DMS79 treated with DMSO at 0.1 percent for 48 hours (cell line): ENCODE results near the gene ARL4C.
A peak's percentile ranks its signal among the peaks of the same experiment; 100 is the strongest.
"Not testable (repeated sequence)": the region's sequence is repeated elsewhere in the genome, so short reads cannot be mapped to it uniquely, and the experiment has no call there.

ENCODE experiments used
- DNase-seq: peaks from one replicate; lab custom pipeline; 2025; lab: John Stamatoyannopoulos, UW

The ARL4C gene

GRCh38 chr2:234476766-234477165 is 20.1 kb downstream of the ARL4C start:
- DNase-seq = no peak

- no peak for DNase-seq
These were observed 22.2 kb downstream of the ARL4C start for GRCh38 chr2:234474654-234475053.

GRCh38 chr2:234472155-234472554 is 24.7 kb downstream of the ARL4C start:
- DNase-seq = peak; percentile 17

- DNase-seq = no peak
These were observed 26.9 kb downstream of the ARL4C start for GRCh38 chr2:234469972-234470371.

- DNase-seq = no peak
These were observed 27.5 kb downstream of the ARL4C start for GRCh38 chr2:234469251-234469845.

GRCh38 chr2:234468503-234468902 is 28.4 kb downstream of the ARL4C start:
- DNase-seq = no peak

GRCh38 chr2:234467289-234467688 is 29.6 kb downstream of the ARL4C start:
- DNase-seq = no peak

- no peak for DNase-seq
These were observed 32.6 kb downstream of the ARL4C start for GRCh38 chr2:234464291-234464645.

GRCh38 chr2:234463626-234464290 is 33.1 kb downstream of the ARL4C start:
- peak; percentile 79 for DNase-seq

GRCh38 chr2:234462218-234462992 is 34.5 kb downstream of the ARL4C start:
- DNase-seq = no peak

GRCh38 chr2:234459401-234460009 is 37.4 kb downstream of the ARL4C start:
- peak; percentile 50 for DNase-seq

GRCh38 chr2:234458466-234458865 is 38.4 kb downstream of the ARL4C start:
- no peak for DNase-seq

- DNase-seq = no peak
These were observed 39.5 kb downstream of the ARL4C start for GRCh38 chr2:234457421-234457820.

- DNase-seq = not testable (repeated sequence)
These were observed 41.6 kb downstream of the ARL4C start for GRCh38 chr2:234455246-234455645.

- DNase-seq = no peak
These were observed 42.4 kb downstream of the ARL4C start for GRCh38 chr2:234454433-234454832.

GRCh38 chr2:234453216-234453615 is 43.7 kb downstream of the ARL4C start:
- DNase-seq = no peak

- DNase-seq = no peak
These were observed 44.8 kb downstream of the ARL4C start for GRCh38 chr2:234451852-234452625.

- no peak for DNase-seq
These were observed 45.6 kb downstream of the ARL4C start for GRCh38 chr2:234451242-234451641.

GRCh38 chr2:234450431-234451124 is 46.3 kb downstream of the ARL4C start:
- no peak for DNase-seq

- no peak for DNase-seq
These were observed 48.2 kb downstream of the ARL4C start for GRCh38 chr2:234448506-234449184.

GRCh38 chr2:234447963-234448362 is 48.9 kb downstream of the ARL4C start:
- DNase-seq = no peak
